Liver (tissue), 9 donors: ENCODE measurements around the gene DYNC1H1. TPM values are rescaled to one million over a fixed set of nuclear protein-coding genes. Genes with fewer than 3 reads are reported as not detected.

Experiments used
- DNase-seq: peaks from one replicate; pipeline ENCODE4 v3.0.0-alpha.2; 2017; ENCODE audit warnings: low spot score
- H3K27ac ChIP-seq, 2 donors: one replicate each; pipeline ENCODE4 v1.7.0; 2013; ENCODE audit warnings: inconsistent platforms in 2 of 2, low read length in 2 of 2, control low read depth in 1 of 2, low read depth in 1 of 2, mild to moderate bottlenecking in 1 of 2
- H3K27me3 ChIP-seq, 4 donors: one replicate each; pipeline versions ENCODE4 v1.6.1 to v1.7.0; 2013; ENCODE audit warnings: low read length in 3 of 4, inconsistent platforms in 1 of 4, mild to moderate bottlenecking in 1 of 4, moderate library complexity in 1 of 4; ENCODE audit not compliant: control insufficient read depth in 4 of 4, insufficient read depth in 4 of 4
- H3K36me3 ChIP-seq, 4 donors: one replicate each; pipeline versions ENCODE4 v1.6.1 to v1.7.0; 2013; ENCODE audit warnings: low read length in 3 of 4, mild to moderate bottlenecking in 3 of 4, low read depth in 1 of 4, moderate library complexity in 1 of 4; ENCODE audit not compliant: control insufficient read depth in 4 of 4, insufficient read depth in 3 of 4
- H3K4me1 ChIP-seq, 4 donors: one replicate each; pipeline versions ENCODE4 v1.6.1 to v1.7.0; 2013; ENCODE audit warnings: low read length in 3 of 4, mild to moderate bottlenecking in 3 of 4, moderate library complexity in 1 of 4; ENCODE audit not compliant: control insufficient read depth in 4 of 4, insufficient read depth in 4 of 4
- H3K4me3 ChIP-seq, 3 donors: one replicate each; pipeline versions ENCODE4 v1.6.1 to v1.7.0; 2013; ENCODE audit warnings: low read length in 3 of 3, control low read depth in 1 of 3, low read depth in 1 of 3, mild to moderate bottlenecking in 1 of 3
- H3K9ac ChIP-seq, 2 donors: one replicate each; pipeline ENCODE4 v1.7.0; 2013; ENCODE audit warnings: low read length in 2 of 2, mild to moderate bottlenecking in 2 of 2, moderate library complexity in 2 of 2, control low read depth in 1 of 2, low read depth in 1 of 2
- H3K9me3 ChIP-seq, 4 donors: one replicate each; pipeline versions ENCODE4 v1.6.1 to v1.7.0; 2013; ENCODE audit warnings: low read length in 3 of 4; ENCODE audit not compliant: control insufficient read depth in 4 of 4
- EGR1 ChIP-seq, 2 donors: IDR thresholded peaks; 2 replicates each; pipeline ENCODE4 v1.6.1; 2016 to 2018; ENCODE audit warnings: antibody characterized with exemption in 2 of 2, low read depth in 2 of 2
- FOXA1 ChIP-seq: IDR thresholded peaks from 2 replicates; pipeline ENCODE4 v1.6.1; 2016; ENCODE audit warnings: antibody characterized with exemption
- FOXA2 ChIP-seq: IDR thresholded peaks from 2 replicates; pipeline ENCODE4 v1.6.1; 2016; ENCODE audit warnings: antibody characterized with exemption
- GABPA ChIP-seq, 2 donors: IDR thresholded peaks in 1 of 2; conservative IDR thresholded peaks in 1 of 2; 2 replicates each; pipeline ENCODE4 v1.6.1; 2016; ENCODE audit warnings: antibody characterized with exemption in 2 of 2, mild to moderate bottlenecking in 1 of 2, moderate library complexity in 1 of 2
- HNF4A ChIP-seq, 2 donors: conservative IDR thresholded peaks; 2 replicates each; pipeline ENCODE4 v1.6.1; 2016; ENCODE audit warnings: antibody characterized with exemption in 2 of 2, mild to moderate bottlenecking in 2 of 2
- HNF4G ChIP-seq: IDR thresholded peaks from 2 replicates; pipeline ENCODE4 v1.6.1; 2016; ENCODE audit warnings: antibody characterized with exemption
- JUND ChIP-seq, 2 donors: IDR thresholded peaks; 2 replicates each; pipeline ENCODE4 v1.6.1; 2016; ENCODE audit warnings: antibody characterized with exemption in 2 of 2
- NR2F2 ChIP-seq: IDR thresholded peaks from 2 replicates; pipeline ENCODE4 v1.6.1; 2016; ENCODE audit warnings: antibody characterized with exemption
- RAD21 ChIP-seq, 2 donors: IDR thresholded peaks; 2 replicates each; pipeline ENCODE4 v1.6.1; 2016; ENCODE audit warnings: antibody characterized with exemption in 2 of 2, mild to moderate bottlenecking in 2 of 2
- RXRA ChIP-seq, 2 donors: IDR thresholded peaks; 2 replicates each; pipeline ENCODE4 v1.6.1; 2017 to 2018; ENCODE audit warnings: antibody characterized with exemption in 2 of 2, mild to moderate bottlenecking in 1 of 2
- SP1 ChIP-seq: IDR thresholded peaks from 2 replicates; pipeline ENCODE4 v1.6.1; 2018; ENCODE audit warnings: antibody characterized with exemption, mild to moderate bottlenecking
- TAF1 ChIP-seq: conservative IDR thresholded peaks from 2 replicates; pipeline ENCODE4 v1.6.1; 2016; ENCODE audit warnings: antibody characterized with exemption, mild to moderate bottlenecking
- YY1 ChIP-seq: IDR thresholded peaks from 2 replicates; pipeline ENCODE4 v1.6.1; 2016; ENCODE audit warnings: antibody characterized with exemption, mild to moderate bottlenecking
- WGBS: extraction: QIAGEN DNeasy Blood & Tissue Kit; methylation state at CpG from one replicate; pipeline ENCODE4 v1.1.7; 2013; 5-methylcytosine and 5-hydroxymethylcytosine counted together
- polyA plus RNA-seq, 2 donors: library from polyadenylated mRNA; stranded (reverse) in 1 of 2; unstranded in 1 of 2; fragments of 200-250 nt in 1 of 2; fragments of >200 nt in 1 of 2; fragmentation: Nextera tagmentation in 1 of 2; extraction: Ambion mirVana in 1 of 2; gene quantifications; one replicate each; pipeline versions ENCODE4 v1.2.1 to v1.2.3, GENCODE V29; 2013 to 2015
- total RNA-seq, 2 donors: library from RNA; depleted of rRNA; stranded (reverse); fragments of >200 nt; gene quantifications; one replicate each; pipeline ENCODE4 v1.2.3, GENCODE V29; 2014
- TF ChIP-seq, protein P1 (sequence below): IDR thresholded peaks from 2 replicates; pipeline ENCODE4 v1.6.1; 2016; ENCODE audit warnings: antibody characterized with exemption
- TF ChIP-seq, protein P2 (sequence below): IDR thresholded peaks from 2 replicates; pipeline ENCODE4 v1.6.1; 2016; ENCODE audit warnings: antibody characterized with exemption, mild to moderate bottlenecking
- TF ChIP-seq, protein P3 (sequence below): IDR thresholded peaks from 2 replicates; pipeline ENCODE4 v1.6.1; 2016; ENCODE audit warnings: antibody characterized with exemption
- TF ChIP-seq, protein P4 (sequence below): fragments of 150-350 bp; IDR thresholded peaks from 2 replicates; pipeline ENCODE4 v1.5.1; 2017; ENCODE audit warnings: improper control_type of control experiment, low read depth, low read length; ENCODE audit not compliant: missing input control
- TF ChIP-seq, protein P5 (sequence below): IDR thresholded peaks from 2 replicates; pipeline ENCODE4 v1.6.1; 2016; ENCODE audit warnings: antibody characterized with exemption
- donor health status: healthy.
- donor health status: healthy.
- donor health status: healthy.
- donor health status: healthy.
- donor health status: healthy.

The DYNC1H1 gene
- total and polyA plus RNA-seq, 4 donors, result 50.3 to 201 (median 82.6) TPM

DNA sequence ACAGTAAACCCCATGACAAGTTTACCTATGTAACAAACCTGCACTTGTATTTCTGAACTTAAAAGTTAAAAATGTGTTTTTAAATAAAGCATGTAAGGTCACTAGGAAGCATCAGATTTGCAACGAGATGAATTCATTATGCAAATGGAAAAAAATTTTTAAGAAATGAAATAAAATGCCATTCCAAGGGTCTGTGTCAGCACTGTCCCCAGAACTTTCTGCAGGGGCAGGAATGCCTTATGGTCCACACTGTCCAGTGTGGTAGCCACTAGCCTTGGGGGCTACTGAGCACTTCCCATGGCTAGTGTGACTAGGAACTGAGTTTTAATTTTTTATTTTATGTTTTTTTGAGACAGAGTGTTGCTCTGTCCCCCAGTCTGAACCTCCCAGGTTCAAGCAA lies 73.3 kb downstream of the DYNC1H1 start:
- Histone ChIP-seq H3K4me3 (no peak overlapping the region), H3K27me3 (no peaks in the 10 kb centered on the region), H3K4me1 (no peaks in the 10 kb centered on the region), H3K9ac (no peak overlapping the region), H3K9me3 (no peaks in the 10 kb centered on the region), H3K27ac (no peak overlapping the region), H3K36me3 (peaks cover 19 to 96% (median 83%) of the 10 kb centered on the region in 4 donors)
- TF ChIP-seq EGR1 (IDR thresholded peaks at IDR 0.05; ENCODE audit: low read depth in 2 of 2) (no peak), NR2F2 (no peak), YY1 (no peak), RAD21 (IDR thresholded peaks at IDR 0.05) (no peak), FOXA1 (no peak), RXRA (IDR thresholded peaks at IDR 0.05) (no peak), JUND (IDR thresholded peaks at IDR 0.05) (no peak), SP1 (no peak), TAF1 (no peak), FOXA2 (no peak)
- TF ChIP-seq, protein P1, sequence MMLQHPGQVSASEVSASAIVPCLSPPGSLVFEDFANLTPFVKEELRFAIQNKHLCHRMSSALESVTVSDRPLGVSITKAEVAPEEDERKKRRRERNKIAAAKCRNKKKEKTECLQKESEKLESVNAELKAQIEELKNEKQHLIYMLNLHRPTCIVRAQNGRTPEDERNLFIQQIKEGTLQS, result no peak
- TF ChIP-seq, protein P2, sequence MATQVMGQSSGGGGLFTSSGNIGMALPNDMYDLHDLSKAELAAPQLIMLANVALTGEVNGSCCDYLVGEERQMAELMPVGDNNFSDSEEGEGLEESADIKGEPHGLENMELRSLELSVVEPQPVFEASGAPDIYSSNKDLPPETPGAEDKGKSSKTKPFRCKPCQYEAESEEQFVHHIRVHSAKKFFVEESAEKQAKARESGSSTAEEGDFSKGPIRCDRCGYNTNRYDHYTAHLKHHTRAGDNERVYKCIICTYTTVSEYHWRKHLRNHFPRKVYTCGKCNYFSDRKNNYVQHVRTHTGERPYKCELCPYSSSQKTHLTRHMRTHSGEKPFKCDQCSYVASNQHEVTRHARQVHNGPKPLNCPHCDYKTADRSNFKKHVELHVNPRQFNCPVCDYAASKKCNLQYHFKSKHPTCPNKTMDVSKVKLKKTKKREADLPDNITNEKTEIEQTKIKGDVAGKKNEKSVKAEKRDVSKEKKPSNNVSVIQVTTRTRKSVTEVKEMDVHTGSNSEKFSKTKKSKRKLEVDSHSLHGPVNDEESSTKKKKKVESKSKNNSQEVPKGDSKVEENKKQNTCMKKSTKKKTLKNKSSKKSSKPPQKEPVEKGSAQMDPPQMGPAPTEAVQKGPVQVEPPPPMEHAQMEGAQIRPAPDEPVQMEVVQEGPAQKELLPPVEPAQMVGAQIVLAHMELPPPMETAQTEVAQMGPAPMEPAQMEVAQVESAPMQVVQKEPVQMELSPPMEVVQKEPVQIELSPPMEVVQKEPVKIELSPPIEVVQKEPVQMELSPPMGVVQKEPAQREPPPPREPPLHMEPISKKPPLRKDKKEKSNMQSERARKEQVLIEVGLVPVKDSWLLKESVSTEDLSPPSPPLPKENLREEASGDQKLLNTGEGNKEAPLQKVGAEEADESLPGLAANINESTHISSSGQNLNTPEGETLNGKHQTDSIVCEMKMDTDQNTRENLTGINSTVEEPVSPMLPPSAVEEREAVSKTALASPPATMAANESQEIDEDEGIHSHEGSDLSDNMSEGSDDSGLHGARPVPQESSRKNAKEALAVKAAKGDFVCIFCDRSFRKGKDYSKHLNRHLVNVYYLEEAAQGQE, result no peak
- TF ChIP-seq, protein P3, sequence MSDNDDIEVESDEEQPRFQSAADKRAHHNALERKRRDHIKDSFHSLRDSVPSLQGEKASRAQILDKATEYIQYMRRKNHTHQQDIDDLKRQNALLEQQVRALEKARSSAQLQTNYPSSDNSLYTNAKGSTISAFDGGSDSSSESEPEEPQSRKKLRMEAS, result no peak
- WGBS, result 70% methylated on average over 1 of the region's 1 CpG
- no peak for DNase-seq

DNA sequence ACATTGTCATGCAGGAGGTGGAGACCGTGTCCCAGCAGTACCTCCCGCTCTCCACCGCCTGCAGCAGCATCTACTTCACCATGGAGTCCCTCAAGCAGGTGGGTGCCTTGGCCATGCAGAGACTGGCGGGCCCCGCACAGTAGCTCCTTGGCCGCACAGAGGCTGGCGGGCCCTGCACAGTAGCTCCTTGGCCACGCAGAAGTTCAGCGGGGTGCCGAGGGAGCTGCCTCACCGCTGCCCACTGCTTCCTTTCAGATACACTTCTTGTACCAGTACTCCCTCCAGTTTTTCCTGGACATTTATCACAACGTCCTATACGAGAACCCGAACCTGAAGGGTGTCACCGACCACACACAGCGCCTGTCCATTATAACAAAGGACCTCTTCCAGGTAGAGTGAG lies 74.8 kb downstream of the DYNC1H1 start:
- Histone ChIP-seq H3K9ac (no peak overlapping the region), H3K27me3 (no peaks in the 10 kb centered on the region), H3K9me3 (no peaks in the 10 kb centered on the region), H3K27ac (no peak overlapping the region), H3K4me1 (no peaks in the 10 kb centered on the region), H3K36me3 (peaks cover 18 to 94% (median 80%) of the 10 kb centered on the region in 4 donors), H3K4me3 (no peak overlapping the region)
- no peak for TF ChIP-seq YY1
- TF ChIP-seq EGR1 (IDR thresholded peaks at IDR 0.05; ENCODE audit: low read depth in 2 of 2), result no peak
- no peak for TF ChIP-seq TAF1
- no peak for TF ChIP-seq SP1
- no peak for TF ChIP-seq GABPA (IDR thresholded peaks at IDR 0.05 in 1 of 2, conservative IDR thresholded peaks at IDR 0.05 in 1 of 2)
- no peak for TF ChIP-seq HNF4G
- no peak for TF ChIP-seq RXRA (IDR thresholded peaks at IDR 0.05)
- TF ChIP-seq, protein P4, sequence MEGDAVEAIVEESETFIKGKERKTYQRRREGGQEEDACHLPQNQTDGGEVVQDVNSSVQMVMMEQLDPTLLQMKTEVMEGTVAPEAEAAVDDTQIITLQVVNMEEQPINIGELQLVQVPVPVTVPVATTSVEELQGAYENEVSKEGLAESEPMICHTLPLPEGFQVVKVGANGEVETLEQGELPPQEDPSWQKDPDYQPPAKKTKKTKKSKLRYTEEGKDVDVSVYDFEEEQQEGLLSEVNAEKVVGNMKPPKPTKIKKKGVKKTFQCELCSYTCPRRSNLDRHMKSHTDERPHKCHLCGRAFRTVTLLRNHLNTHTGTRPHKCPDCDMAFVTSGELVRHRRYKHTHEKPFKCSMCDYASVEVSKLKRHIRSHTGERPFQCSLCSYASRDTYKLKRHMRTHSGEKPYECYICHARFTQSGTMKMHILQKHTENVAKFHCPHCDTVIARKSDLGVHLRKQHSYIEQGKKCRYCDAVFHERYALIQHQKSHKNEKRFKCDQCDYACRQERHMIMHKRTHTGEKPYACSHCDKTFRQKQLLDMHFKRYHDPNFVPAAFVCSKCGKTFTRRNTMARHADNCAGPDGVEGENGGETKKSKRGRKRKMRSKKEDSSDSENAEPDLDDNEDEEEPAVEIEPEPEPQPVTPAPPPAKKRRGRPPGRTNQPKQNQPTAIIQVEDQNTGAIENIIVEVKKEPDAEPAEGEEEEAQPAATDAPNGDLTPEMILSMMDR, result no peak
- TF ChIP-seq, protein P1, result no peak
- no peak for TF ChIP-seq FOXA1
- TF ChIP-seq, protein P5, sequence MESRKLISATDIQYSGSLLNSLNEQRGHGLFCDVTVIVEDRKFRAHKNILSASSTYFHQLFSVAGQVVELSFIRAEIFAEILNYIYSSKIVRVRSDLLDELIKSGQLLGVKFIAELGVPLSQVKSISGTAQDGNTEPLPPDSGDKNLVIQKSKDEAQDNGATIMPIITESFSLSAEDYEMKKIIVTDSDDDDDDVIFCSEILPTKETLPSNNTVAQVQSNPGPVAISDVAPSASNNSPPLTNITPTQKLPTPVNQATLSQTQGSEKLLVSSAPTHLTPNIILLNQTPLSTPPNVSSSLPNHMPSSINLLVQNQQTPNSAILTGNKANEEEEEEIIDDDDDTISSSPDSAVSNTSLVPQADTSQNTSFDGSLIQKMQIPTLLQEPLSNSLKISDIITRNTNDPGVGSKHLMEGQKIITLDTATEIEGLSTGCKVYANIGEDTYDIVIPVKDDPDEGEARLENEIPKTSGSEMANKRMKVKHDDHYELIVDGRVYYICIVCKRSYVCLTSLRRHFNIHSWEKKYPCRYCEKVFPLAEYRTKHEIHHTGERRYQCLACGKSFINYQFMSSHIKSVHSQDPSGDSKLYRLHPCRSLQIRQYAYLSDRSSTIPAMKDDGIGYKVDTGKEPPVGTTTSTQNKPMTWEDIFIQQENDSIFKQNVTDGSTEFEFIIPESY, result no peak
- TF ChIP-seq, protein P3, result no peak
- TF ChIP-seq RAD21 (IDR thresholded peaks at IDR 0.05), result no peak
- no peak for TF ChIP-seq HNF4A (conservative IDR thresholded peaks at IDR 0.05)
- WGBS, result 96% methylated on average over 16 of the region's 16 CpGs
- no peak for DNase-seq
